Omental fat pad (tissue), 4 donors: ENCODE measurements around the gene CNPY4. TPM values are rescaled to one million over a fixed set of nuclear protein-coding genes. Genes with fewer than 3 reads are reported as not detected.

Experiments
- ATAC-seq: fragments of 150-250 bp; one replicate; pipeline ENCODE4 v1.9.1; 2016; ENCODE audit warnings: mild to moderate bottlenecking, moderate library complexity; ENCODE audit not compliant: low FRiP score
- DNase-seq: peaks from one replicate; pipeline ENCODE4 v3.0.0-alpha.2; 2019; ENCODE audit warnings: low spot score
- small RNA-seq: library from RNA; depleted of rRNA; stranded (forward); fragments of <200 nt; gene quantifications from one replicate; pipeline ENCODE3, GENCODE V24; 2016
- total RNA-seq, 4 donors: library from RNA; depleted of rRNA; stranded (reverse); fragments of >200 nt; gene quantifications; one replicate each; pipeline ENCODE4 v1.1.0, GENCODE V29; 2016
- TF ChIP-seq, protein P1 (sequence below), 3 donors: fragments of 450-650 bp; IDR thresholded peaks; one replicate each; pipeline ENCODE4 v1.5.1; 2016 to 2017; ENCODE audit warnings: antibody characterized with exemption in 3 of 3, mild to moderate bottlenecking in 3 of 3, moderate library complexity in 2 of 3

CNPY4 gene
- total RNA-seq, 4 donors from 2014 or later = 5.8 to 18.6 (median 9.6) TPM

GRCh38 chr7:100169147-100169850 is 49.9 kb downstream of the CNPY4 start:
- TF ChIP-seq, protein P1, sequence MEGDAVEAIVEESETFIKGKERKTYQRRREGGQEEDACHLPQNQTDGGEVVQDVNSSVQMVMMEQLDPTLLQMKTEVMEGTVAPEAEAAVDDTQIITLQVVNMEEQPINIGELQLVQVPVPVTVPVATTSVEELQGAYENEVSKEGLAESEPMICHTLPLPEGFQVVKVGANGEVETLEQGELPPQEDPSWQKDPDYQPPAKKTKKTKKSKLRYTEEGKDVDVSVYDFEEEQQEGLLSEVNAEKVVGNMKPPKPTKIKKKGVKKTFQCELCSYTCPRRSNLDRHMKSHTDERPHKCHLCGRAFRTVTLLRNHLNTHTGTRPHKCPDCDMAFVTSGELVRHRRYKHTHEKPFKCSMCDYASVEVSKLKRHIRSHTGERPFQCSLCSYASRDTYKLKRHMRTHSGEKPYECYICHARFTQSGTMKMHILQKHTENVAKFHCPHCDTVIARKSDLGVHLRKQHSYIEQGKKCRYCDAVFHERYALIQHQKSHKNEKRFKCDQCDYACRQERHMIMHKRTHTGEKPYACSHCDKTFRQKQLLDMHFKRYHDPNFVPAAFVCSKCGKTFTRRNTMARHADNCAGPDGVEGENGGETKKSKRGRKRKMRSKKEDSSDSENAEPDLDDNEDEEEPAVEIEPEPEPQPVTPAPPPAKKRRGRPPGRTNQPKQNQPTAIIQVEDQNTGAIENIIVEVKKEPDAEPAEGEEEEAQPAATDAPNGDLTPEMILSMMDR (IDR thresholded peaks at IDR 0.05) = no peak
- DNase-seq (no peak), ATAC-seq (no peak)

DNA sequence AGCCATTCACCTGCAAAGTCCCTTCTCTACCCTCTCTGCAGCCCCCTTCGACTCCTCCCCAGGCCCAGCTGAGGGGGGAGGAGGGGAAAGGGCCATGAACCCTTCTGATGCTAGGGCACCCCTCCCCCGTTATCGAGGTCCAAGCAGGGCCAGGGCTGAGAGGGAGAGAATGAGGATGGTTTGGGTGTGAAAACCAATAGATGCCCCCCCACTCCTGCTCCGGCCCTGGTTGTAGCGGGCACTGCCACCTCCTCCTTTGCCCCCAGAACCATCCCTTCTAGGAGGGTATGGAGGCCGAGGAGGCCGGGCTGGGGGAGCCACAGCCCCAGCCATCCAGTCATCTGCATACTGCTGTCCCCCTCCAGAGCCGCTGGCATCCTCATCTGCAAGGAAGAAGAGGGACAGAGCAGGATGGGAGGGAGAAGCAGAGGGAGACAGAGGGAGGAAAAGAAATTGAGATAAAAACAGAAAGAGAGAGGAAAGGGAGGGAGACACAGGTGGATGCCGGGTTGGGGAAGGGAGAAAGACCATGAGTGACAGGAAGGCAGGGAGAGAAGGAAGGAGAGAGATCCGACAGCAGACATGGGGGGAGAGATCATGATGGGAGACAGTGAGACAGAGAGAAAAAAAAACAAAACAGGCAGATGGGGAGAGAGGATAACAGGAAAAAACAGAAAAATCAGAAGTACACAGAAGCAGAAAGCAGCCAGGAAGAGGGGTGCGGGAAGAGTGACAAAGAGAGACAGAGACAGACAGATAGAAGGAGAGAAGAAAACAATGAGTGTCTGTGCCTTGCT is 50.9 kb downstream of the CNPY4 start:
- ATAC-seq = no peak
- DNase-seq = no peak
- TF ChIP-seq, protein P1 (IDR thresholded peaks at IDR 0.05) = no peak

DNA sequence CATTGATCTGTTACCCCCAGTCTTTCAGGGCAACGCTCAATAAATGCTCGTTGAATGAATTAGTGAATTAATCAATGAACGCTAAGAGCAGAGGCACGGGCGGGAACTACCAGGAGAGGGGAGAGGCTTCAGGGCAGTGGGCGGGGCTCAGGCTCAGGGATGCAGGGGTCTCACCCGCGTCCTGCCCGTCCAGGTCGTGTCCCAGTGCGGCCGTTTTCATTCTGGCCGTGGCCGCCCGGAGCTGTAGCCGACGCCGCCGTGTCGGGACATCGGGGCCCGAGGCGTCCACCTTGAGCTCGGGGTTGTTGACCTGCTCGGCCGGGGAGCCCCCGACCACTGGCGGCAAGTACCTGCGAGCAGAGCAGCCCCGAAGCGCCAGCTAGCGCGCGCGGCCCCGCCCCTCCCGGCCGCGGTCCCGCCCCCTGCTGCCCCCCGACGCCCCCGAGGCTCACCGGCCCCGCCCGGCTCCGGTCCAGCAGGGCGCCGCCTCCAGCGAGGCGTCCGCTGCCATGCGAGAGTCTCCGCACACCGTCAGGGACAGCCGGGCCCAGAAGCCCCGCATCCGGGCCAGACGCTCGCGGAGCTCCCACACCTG is 51.8 kb downstream of the CNPY4 start:
- TF ChIP-seq, protein P1 (IDR thresholded peaks at IDR 0.05) = no peak
- DNase-seq = no peak
- ATAC-seq = peak; percentile 34

DNA sequence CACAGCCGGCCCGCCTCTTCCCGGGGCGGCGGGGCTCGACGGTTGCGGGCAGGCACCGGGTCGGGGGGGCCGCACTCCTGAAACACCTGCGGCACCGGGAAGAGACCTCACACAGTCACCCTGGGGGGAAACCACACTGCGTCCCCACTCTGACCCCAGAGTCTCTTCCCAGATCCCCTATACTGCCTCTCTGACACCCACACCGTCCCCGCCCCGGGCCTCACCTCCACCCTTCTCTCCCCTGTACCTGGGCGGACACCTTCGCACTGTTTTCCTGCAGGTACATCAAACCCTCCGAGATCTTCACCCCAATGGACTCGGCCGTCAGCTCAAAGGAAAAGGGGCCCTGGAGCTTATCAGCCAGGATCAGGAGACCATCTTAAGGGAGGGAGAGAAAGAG is 52.4 kb downstream of the CNPY4 start:
- DNase-seq (no peak), ATAC-seq (no peak)
- TF ChIP-seq, protein P1 (IDR thresholded peaks at IDR 0.05) = no peak

GRCh38 chr7:100173806-100174495 is 54.5 kb downstream of the CNPY4 start:
- DNase-seq (no peak), ATAC-seq (no peak)
- TF ChIP-seq, protein P1 (IDR thresholded peaks at IDR 0.05) = no peak

DNA sequence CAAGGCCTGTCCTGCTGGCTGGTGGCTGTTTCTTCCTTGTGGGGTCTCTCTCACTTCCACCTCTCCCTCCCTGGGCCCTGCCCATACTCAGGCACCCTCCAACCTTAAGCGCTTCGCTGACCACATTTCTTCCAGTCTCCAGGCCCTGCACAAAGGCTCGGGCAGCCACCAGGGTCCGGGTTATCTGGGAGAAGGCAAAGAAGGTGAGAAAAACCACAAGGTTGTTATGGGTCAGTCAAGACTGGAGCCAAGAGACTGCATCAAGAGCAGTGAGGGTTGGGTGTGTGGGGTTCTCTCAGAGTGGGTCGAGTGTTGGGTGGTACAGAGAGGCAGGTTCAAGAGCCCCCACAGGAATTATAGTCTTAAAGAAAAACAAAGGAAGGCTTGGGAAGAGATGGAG is 55.1 kb downstream of the CNPY4 start:
- ATAC-seq (no peak), DNase-seq (no peak)
- TF ChIP-seq, protein P1 (IDR thresholded peaks at IDR 0.05) = no peak

Small RNA genes within 50 kb of the gene (small RNA-seq; reads per million reads assigned to genes)
- 30.0 reads per million, percentile 94 among the genes with 10 or more reads in this experiment for gene MIR106B
- gene MIR25 = 492 reads per million, percentile 98 among the genes with 10 or more reads in this experiment
- 66.5 reads per million, percentile 96 among the genes with 10 or more reads in this experiment for gene MIR93

Other genes starting within 250 kb of the CNPY4 start
- gene OR2AE1, start 242.6 kb upstream of the CNPY4 start, total RNA-seq = 1 to 10 TPM in 1 of 4 donors, under 1 TPM in 1, not detected in 2; 0.72 to 1.2 TPM
- 10 to 100 TPM; 28.8 to 45.2 (median 35.1) TPM for gene TRIM4, start 200.1 kb upstream of the CNPY4 start, total RNA-seq
- gene GJC3, start 190.0 kb upstream of the CNPY4 start, total RNA-seq = under 1 TPM in 2 of 4 donors, not detected in 2; 0.63 to 0.74 TPM
- 100 to 1,000 TPM in 1 of 4 donors, 10 to 100 TPM in 3; 70.9 to 155 (median 92.1) TPM for gene AZGP1, start 143.6 kb upstream of the CNPY4 start, total RNA-seq
- 10 to 100 TPM; 21.5 to 34.5 (median 28.0) TPM for gene ZKSCAN1, start 104.0 kb upstream of the CNPY4 start, total RNA-seq
- gene ZSCAN21, start 69.9 kb upstream of the CNPY4 start, total RNA-seq = 10 to 100 TPM; 11.4 to 14.7 (median 12.4) TPM
- 10 to 100 TPM; 14.5 to 25.4 (median 17.9) TPM for gene ZNF3, start 37.9 kb upstream of the CNPY4 start, total RNA-seq
- 10 to 100 TPM; 41.6 to 69.0 (median 50.0) TPM for gene COPS6, start 30.7 kb upstream of the CNPY4 start, total RNA-seq
- 10 to 100 TPM; 17.6 to 42.7 (median 28.7) TPM for gene MCM7, start 18.2 kb upstream of the CNPY4 start, total RNA-seq
- gene AP4M1, start 18.0 kb upstream of the CNPY4 start, total RNA-seq = 10 to 100 TPM in 2 of 4 donors, 1 to 10 TPM in 2; 7.2 to 20.6 (median 9.8) TPM
- gene TAF6, start 276 bp upstream of the CNPY4 start, total RNA-seq = 10 to 100 TPM; 21.0 to 37.5 (median 30.3) TPM
- 1 to 10 TPM; 1.3 to 2.9 (median 1.7) TPM for gene MBLAC1, start 7.3 kb downstream of the CNPY4 start, total RNA-seq
- gene LAMTOR4, start 29.3 kb downstream of the CNPY4 start, total RNA-seq = 100 to 1,000 TPM; 183 to 194 (median 184) TPM
- gene TRAPPC14, start 39.1 kb downstream of the CNPY4 start, total RNA-seq = 10 to 100 TPM in 2 of 4 donors, 1 to 10 TPM in 2; 5.7 to 13.2 (median 10.6) TPM
- 1 to 10 TPM in 2 of 4 donors, under 1 TPM in 2; 0.75 to 2.2 (median 1.1) TPM for gene GAL3ST4, start 49.0 kb downstream of the CNPY4 start, total RNA-seq
- gene GPC2, start 57.7 kb downstream of the CNPY4 start, total RNA-seq = under 1 TPM in 1 of 4 donors, not detected in 3; 0.48 TPM
- gene STAG3, start 58.3 kb downstream of the CNPY4 start, total RNA-seq = 1 to 10 TPM in 1 of 4 donors, under 1 TPM in 3; 0.28 to 1.7 (median 0.85) TPM
- gene PVRIG, start 100.3 kb downstream of the CNPY4 start, total RNA-seq = 1 to 10 TPM in 2 of 4 donors, under 1 TPM in 1, not detected in 1; 0.74 to 2.2 (median 1.1) TPM
- gene SPDYE3, start 188.1 kb downstream of the CNPY4 start, total RNA-seq = not detected
- gene PILRB, start 238.5 kb downstream of the CNPY4 start, total RNA-seq = 10 to 100 TPM; 25.0 to 83.5 (median 36.9) TPM